OCI-LY7 (cell line): Measurements from ENCODE around the gene COL8A2. TPM values are rescaled to one million over a fixed set of nuclear protein-coding genes. Genes with fewer than 3 reads are reported as not detected.

Experiments used
- BruUV-seq: library from RNA; stranded (reverse); fragments of 400-500 nt; replicated peaks from 2 replicates; lab custom pipeline; 2021; lab: Mats Ljungman, UMichigan
- CTCF ChIA-PET: fragments of 300-600 bp; sonication (Branson Sonifier 250); formaldehyde crosslinking; loops from one replicate; lab custom pipeline; 2022; ENCODE audit warnings: antibody characterized with exemption; ENCODE audit not compliant: unreplicated experiment; lab: Charles Lee
- POLR2A ChIA-PET: fragments of 300-600 bp; sonication (Branson Sonifier 250); formaldehyde crosslinking; loops from one replicate; lab custom pipeline; 2022; ENCODE audit warnings: antibody characterized with exemption; lab: Charles Lee
- DNase-seq: peaks from one replicate; pipeline ENCODE4 v3.0.0-alpha.2; 2015; ENCODE audit warnings: low spot score
- H2AFZ ChIP-seq: fragments of 200-600 bp; sonication (generic), shearing (Covaris generic); 2 replicates; pipeline ENCODE4 v1.6.1; 2014; ENCODE audit warnings: mild to moderate bottlenecking, antibody characterized with exemption, low read length, moderate library complexity
- H3K27ac ChIP-seq: fragments of 200-600 bp; sonication (generic); 2 replicates; pipeline ENCODE4 v1.5.1; 2014; ENCODE audit warnings: mixed run types, low read depth, mild to moderate bottlenecking, moderate library complexity, low read length, inconsistent platforms; ENCODE audit not compliant: poor library complexity, severe bottlenecking
- H3K36me3 ChIP-seq: fragments of 200-600 bp; sonication (generic); 2 replicates; pipeline ENCODE4 v1.6.1; 2014; ENCODE audit warnings: mild to moderate bottlenecking, antibody characterized with exemption, low read length, moderate library complexity, mixed read lengths; ENCODE audit not compliant: insufficient read depth
- H3K4me1 ChIP-seq: fragments of 200-600 bp; sonication (generic); 2 replicates; pipeline ENCODE4 v1.5.1; 2014; ENCODE audit warnings: mild to moderate bottlenecking, low read length; ENCODE audit not compliant: insufficient read depth, poor library complexity, severe bottlenecking
- H3K4me2 ChIP-seq: fragments of 200-600 bp; sonication (generic); 2 replicates; pipeline ENCODE4 v1.6.1; 2014; ENCODE audit warnings: mild to moderate bottlenecking, low read length
- H3K4me3 ChIP-seq: fragments of 200-600 bp; sonication (generic); 2 replicates; pipeline ENCODE4 v1.5.1; 2014; ENCODE audit warnings: mild to moderate bottlenecking, low read depth, low read length; ENCODE audit not compliant: poor library complexity, severe bottlenecking
- H3K79me2 ChIP-seq: fragments of 200-600 bp; sonication (generic); 2 replicates; pipeline ENCODE4 v1.6.1; 2016; ENCODE audit warnings: low read depth, mild to moderate bottlenecking, low read length, moderate library complexity, mixed read lengths; ENCODE audit not compliant: insufficient read depth
- H3K9me2 ChIP-seq: fragments of 200-600 bp; sonication (generic); 2 replicates; pipeline ENCODE4 v1.6.1; 2016; ENCODE audit warnings: mild to moderate bottlenecking, low read length, mixed read lengths; ENCODE audit not compliant: insufficient read depth
- H3K9me3 ChIP-seq: fragments of 200-600 bp; sonication (generic); 2 replicates; pipeline ENCODE4 v1.6.1; 2014; ENCODE audit warnings: mild to moderate bottlenecking, mixed run types, low read length, mixed read lengths
- H4K20me1 ChIP-seq: fragments of 200-600 bp; sonication (generic); 2 replicates; pipeline ENCODE4 v1.6.1; 2014; ENCODE audit warnings: mild to moderate bottlenecking, antibody characterized with exemption, low read length, moderate library complexity, mixed read lengths; ENCODE audit not compliant: insufficient read depth
- EZH2phosphoT487 ChIP-seq: fragments of 200-600 bp; sonication (generic); IDR thresholded peaks from 2 replicates; pipeline ENCODE4 v1.6.1; 2018; ENCODE audit warnings: low read depth, borderline replicate concordance, mild to moderate bottlenecking, mixed run types, antibody characterized with exemption, low read length, moderate library complexity, mixed read lengths
- intact Hi-C: fragments of 100-400 bp; cut with micrococcal nuclease; formaldehyde crosslinking; loops from one replicate; pipeline ENCODE4 v1.10.0; 2022; ENCODE audit not compliant: unreplicated experiment
- total RNA-seq, 2 experiments: library from RNA; depleted of rRNA in 1 of 2; stranded (reverse); fragments of >200 nt in 1 of 2; shearing (Covaris generic) in 1 of 2; gene quantifications; 2 replicates each; pipeline ENCODE4 v1.2.3, GENCODE V29; 2014 to 2022
- TF ChIP-seq, protein P1 (sequence below): fragments of 200-600 bp; sonication (generic); conservative IDR thresholded peaks from 2 replicates; pipeline ENCODE4 v1.5.1; 2014; ENCODE audit warnings: mild to moderate bottlenecking, antibody characterized with exemption, low read length, moderate library complexity, mixed read lengths

COL8A2 gene
- total RNA-seq, 2 experiments from 2014 or later = not detected

DNA sequence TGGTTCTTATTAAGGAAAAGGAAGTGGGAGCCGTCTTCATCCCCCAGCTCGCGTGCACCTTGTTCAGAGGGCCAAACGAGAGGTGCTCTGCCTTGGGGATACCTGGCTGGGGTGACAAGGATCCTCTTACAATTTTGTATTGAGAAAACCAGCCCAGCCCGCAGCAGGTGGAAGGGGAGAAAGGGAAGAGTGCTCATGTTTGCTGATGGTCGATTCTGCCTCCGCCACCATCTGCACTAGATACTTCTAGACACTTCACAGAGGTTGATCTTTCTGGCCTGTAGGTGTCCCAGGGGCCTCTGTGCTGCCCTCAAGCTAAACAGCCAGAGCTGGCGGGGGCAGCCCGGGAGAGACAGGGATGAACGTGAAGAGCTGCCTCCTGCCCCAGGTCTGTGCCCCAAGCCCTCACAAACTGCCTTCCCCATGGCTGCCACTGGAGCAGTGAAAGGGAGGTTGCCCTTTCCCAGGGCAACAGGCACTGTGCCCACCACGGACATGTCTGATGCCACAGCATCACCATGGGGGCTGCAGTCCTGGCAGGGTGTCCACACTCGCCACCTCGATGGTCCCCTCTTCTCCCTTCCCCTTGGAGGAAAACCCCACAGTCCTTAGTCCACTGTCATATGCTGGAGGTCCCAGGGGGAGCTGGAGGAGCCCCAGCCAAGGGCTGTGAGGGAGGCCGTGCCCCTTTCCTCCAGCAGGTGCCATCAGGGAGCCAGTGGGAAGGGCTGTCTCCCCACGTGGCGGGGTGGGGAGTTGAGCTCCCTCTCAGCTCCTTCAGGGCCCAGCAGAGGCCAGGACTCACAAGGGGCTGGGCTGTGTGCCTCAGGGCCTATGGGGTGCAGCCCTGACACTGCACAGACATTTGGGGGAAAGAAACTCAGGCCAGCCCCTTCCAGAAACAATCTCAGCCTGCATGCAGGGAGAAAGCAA is 28.3 kb downstream of the COL8A2 start:
- Histone ChIP-seq H3K4me3 (no peak overlapping the region), H3K4me1 (no peaks in the 10 kb centered on the region), H4K20me1 (no peaks in the 10 kb centered on the region), H3K79me2 (no peaks in the 10 kb centered on the region), H3K9me2 (no peaks in the 10 kb centered on the region), H2AFZ (no peak overlapping the region), H3K27ac (no peak overlapping the region), H3K4me2 (no peak overlapping the region), H3K9me3 (no peaks in the 10 kb centered on the region), H3K36me3 (peaks cover 46% of the 10 kb centered on the region)
- no TSS peak for BruUV-seq
- POLR2A ChIA-PET = no interaction called here
- peak; percentile 28 for DNase-seq
- CTCF ChIA-PET = no interaction called here
- intact Hi-C loops = loop anchor here (5.0 kb wide), 1 partner anchor 326 kb away; no protein-coding TSS in a partner anchor
- no peak for TF ChIP-seq EZH2phosphoT487
- TF ChIP-seq, protein P1, sequence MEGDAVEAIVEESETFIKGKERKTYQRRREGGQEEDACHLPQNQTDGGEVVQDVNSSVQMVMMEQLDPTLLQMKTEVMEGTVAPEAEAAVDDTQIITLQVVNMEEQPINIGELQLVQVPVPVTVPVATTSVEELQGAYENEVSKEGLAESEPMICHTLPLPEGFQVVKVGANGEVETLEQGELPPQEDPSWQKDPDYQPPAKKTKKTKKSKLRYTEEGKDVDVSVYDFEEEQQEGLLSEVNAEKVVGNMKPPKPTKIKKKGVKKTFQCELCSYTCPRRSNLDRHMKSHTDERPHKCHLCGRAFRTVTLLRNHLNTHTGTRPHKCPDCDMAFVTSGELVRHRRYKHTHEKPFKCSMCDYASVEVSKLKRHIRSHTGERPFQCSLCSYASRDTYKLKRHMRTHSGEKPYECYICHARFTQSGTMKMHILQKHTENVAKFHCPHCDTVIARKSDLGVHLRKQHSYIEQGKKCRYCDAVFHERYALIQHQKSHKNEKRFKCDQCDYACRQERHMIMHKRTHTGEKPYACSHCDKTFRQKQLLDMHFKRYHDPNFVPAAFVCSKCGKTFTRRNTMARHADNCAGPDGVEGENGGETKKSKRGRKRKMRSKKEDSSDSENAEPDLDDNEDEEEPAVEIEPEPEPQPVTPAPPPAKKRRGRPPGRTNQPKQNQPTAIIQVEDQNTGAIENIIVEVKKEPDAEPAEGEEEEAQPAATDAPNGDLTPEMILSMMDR = peak; percentile 47; the same call in 1 of the 2 replicates

DNA sequence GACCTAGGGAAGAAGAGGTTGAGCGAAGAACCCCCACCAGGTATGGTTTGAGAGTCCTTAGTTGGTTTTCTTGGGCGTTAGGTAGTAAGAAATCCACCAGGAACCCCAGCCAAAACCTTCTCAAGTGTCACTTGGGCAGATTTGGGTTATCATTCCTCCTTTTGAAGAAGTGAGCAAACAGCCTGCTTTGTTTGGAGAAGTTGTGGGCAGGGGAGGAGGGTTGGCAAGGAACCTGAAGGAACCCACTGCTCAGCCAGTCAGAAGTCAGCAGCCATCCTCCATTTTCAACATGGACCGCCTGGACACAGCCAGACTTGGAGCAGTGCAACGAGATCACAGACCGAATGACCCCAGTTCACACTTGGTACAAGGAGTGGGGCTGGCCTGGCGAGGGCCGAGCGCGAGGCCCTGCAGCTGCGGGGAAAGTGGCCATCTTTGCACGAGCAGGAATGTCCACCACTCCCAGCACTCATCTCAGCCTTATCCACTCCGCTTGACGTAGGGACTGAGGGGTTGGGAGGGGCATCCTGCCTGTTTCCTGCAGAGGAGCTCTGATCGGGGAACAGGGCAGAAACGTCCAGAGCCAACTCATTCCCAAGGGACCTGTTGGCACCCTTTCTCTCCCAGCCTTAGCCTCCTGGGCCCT is 29.1 kb downstream of the COL8A2 start:
- intact Hi-C loops = loop anchor here (5.0 kb wide), 1 partner anchor 326 kb away; no protein-coding TSS in a partner anchor
- H2AFZ ChIP-seq = no peak overlapping the region

More for the DNA sequence above, 29.1 kb downstream of the COL8A2 start:
- no peaks in the 10 kb centered on the region for H3K9me3 ChIP-seq
- TF ChIP-seq, protein P1 = no peak
- TF ChIP-seq EZH2phosphoT487 = no peak
- H3K4me2 ChIP-seq = no peak overlapping the region
- H3K36me3 ChIP-seq = peaks cover 54% of the 10 kb centered on the region
- H3K9me2 ChIP-seq = no peaks in the 10 kb centered on the region
- no peak for DNase-seq
- no peak overlapping the region for H3K4me3 ChIP-seq
- no peaks in the 10 kb centered on the region for H4K20me1 ChIP-seq
- BruUV-seq = no TSS peak
- ChIA-PET POLR2A (interaction anchor here (0.5 to 1.2 kb wide), 5 partner anchors 9 to 830 kb away, joined by 3 to 5 read pairs (median 4); partner anchors contain the start of gene AGO3), CTCF (interaction anchor here (1.2 kb wide), 1 partner anchor 39 kb away, joined by 3 read pairs; no protein-coding TSS in a partner anchor)
- H3K27ac ChIP-seq = no peak overlapping the region
- H3K79me2 ChIP-seq = no peaks in the 10 kb centered on the region
- H3K4me1 ChIP-seq = no peaks in the 10 kb centered on the region
